HG03565 (cell line): ENCODE measurements around the gene H6PD.

ENCODE experiments used
- ATAC-seq: cut with Tn5 transposase; IDR thresholded peaks from one replicate; pipeline ENCODE4 v1.9.1; 2021; ENCODE audit warnings: mild to moderate bottlenecking, moderate library complexity; ENCODE audit not compliant: unreplicated experiment

The H6PD gene

GRCh38 chr1:9253004-9253403, 18.4 kb downstream of the H6PD start:
- no peak for ATAC-seq

- no peak for ATAC-seq
Measured at GRCh38 chr1:9253453-9254105, 19.0 kb downstream of the H6PD start.

DNA sequence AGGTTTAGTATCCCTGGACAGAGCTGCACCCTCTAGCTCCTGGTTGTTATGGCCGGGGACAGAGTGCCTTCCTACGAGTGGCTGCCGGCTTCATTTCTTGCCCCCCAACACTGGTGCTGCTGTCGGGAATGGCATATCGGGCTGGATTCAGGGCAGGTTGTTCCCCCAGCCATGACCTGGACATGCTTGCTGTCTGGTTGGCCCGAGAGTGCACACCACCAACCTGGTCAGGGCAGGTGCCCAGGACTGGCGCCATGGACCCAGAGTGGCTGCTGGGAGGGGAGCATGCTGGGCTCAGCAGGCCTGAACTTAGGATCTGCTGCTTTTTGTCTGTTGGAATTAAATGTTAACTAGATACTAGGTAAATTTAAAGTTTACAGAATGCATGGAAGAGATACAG, 21.8 kb downstream of the H6PD start:
- ATAC-seq: no peak

DNA sequence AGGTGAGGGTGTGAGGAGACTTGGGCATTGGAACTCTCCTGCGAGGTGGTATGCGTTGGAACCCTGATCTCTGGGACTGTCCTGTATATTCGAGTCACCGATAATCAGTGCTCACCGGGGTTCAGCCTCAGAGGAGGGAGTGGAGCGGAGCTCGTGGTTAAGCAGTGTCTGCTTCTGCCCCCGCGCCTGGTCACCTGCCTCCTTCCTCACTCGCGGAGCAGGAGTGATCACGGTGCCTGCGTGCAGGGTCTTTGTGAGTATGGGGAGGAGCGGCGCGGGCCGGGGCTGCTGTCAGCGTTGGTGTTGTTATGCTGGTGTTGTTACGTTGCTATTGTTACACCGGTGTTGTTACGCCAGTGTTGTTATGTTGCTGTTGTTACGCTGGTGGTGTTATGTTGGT, 23.3 kb downstream of the H6PD start:
- no peak for ATAC-seq

DNA sequence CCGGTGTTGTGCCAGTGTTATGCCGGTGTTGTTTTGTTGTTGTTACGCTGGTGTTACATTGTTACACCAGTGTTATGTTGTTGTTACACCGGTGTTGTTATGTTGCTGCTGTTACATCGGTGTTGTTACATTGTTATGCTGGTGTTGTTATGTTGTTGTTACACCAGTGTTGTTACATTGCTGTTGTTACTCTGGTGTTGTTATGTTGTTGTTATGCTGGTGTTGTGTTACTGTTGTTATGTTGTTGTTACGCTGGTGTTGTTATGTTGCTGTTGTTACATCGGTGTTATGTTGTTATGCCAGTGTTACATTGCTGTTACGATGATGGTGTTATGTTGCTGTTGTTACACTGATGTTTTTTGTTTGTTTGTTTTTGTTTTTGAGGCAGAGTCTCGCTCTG, 24.1 kb downstream of the H6PD start:
- ATAC-seq: no peak

- ATAC-seq: no peak
Measured at GRCh38 chr1:9260059-9260766, 25.6 kb downstream of the H6PD start.

DNA sequence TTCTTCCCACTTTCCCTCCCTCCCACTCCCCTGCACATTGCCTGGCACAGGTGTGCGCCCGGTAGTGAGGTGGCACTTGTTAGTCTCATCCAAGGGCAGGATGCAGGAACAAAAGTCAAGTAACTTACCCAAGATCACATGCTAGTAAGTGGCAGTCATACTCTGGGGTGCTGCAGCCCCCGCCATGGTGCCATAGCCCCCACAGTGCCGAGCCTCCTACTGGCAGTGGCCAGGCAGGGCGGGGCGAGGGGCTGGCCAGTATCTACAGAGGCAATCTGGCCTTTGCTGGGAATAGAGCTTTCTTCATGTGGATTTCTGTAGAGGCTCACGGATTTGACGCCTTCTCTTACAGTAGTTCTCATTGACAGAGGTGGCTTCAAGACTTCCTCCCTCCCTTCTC, 26.9 kb downstream of the H6PD start:
- no peak for ATAC-seq

DNA sequence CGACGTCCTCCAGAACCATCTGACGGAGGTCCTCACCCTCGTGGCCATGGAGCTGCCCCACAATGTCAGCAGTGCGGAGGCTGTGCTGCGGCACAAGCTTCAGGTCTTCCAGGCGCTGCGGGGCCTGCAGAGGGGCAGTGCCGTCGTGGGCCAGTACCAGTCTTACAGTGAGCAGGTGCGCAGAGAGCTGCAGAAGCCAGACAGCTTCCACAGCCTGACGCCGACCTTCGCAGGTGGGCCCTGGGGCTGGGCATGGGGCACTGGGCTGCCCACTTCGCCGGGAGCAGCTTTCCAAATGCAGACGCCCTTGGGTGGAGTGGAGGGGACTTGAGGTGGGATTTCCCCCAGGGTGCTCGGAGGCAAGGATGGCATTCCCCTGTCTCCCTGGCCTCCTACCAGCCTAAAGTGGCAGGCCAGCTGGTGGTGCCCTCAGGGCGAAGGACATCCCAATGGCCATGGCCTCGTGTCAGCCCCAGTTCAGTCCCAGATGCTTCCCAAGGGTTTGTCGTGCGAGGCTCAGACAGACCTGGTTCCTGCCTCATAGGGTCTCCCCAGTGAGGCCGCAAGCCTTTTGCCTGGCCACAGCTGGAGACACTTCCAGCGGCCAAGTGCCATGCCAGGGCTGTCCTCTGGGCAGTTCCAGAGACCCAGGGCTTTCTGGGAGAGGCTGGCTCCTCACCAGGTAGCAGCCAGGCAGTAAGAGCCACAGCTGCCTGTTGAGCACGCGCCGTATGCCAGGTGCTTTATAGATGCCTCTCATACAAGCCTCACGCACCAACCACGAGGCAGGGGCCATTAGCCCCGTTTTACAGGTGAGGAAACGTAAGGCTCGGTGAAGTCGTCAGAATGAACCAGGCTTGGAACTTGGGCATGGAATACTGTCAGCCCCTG, 27.8 kb downstream of the H6PD start:
- ATAC-seq: no peak

- no peak for ATAC-seq
Measured at GRCh38 chr1:9263276-9263855, 28.8 kb downstream of the H6PD start.

- no peak for ATAC-seq
Measured at GRCh38 chr1:9263984-9264872, 29.7 kb downstream of the H6PD start.

- no peak for ATAC-seq
Measured at GRCh38 chr1:9265037-9265436, 30.5 kb downstream of the H6PD start.

DNA sequence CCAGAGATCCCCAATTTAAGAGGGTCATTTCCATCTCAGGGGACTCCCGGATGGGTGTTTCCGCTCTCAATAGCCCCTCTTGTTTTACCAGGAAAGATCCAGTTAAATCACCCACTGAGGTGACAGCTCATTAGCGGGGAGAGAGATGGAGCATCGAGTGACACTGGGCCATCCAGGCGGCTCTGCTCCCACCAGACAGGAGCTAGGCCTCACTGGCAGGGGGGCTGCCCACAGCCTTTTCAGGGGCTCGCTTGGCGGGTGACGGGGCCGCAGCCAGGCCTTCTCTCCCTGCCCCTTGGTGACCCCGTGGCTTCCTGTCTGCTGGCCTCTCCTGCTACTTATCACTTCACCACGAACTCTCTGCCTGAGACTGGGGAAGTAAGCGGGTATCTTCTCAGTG, 31.4 kb downstream of the H6PD start:
- no peak for ATAC-seq

DNA sequence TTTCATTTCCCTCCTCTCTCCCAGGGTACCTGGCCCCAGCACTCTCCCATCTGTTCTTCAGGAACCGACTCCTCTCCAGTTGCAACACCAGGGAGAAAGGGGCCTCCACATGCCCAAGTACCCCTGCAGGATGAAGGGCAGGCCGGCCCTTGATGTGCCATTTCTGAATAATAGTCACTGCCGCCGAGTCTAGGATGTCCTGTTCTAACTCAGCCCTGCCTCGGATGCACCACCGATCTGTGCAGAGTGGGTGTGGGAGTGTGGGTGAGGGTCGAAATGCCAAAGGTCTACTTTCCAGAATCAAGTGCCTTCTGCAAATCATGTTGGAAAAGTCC, 32.7 kb downstream of the H6PD start:
- ATAC-seq: no peak

GRCh38 chr1:9267827-9268581, 33.4 kb downstream of the H6PD start:
- ATAC-seq: no peak

- ATAC-seq: no peak
Measured at GRCh38 chr1:9269078-9269501, 34.5 kb downstream of the H6PD start.

DNA sequence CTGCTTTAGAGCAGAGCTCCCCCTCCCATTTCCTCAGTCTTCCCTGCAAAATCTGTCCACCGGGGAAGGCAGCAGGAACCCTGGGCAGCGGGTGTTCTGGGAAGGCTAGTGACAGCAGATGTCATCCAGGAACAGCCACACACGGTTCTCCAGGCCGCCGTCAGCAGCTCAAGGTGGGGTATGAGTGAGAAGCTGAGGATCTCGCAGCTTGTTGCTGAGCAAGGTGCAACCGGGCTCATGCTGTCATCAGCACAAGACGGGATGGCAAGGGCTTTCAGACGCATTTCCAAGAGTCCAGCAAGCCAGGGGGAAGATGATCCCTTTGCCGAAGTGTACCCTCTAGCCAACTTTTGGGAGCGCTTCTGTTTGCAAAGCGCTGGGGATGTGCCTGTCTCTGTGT, 35.1 kb downstream of the H6PD start:
- no peak for ATAC-seq

- no peak for ATAC-seq
Measured at GRCh38 chr1:9270290-9270883, 35.8 kb downstream of the H6PD start.

GRCh38 chr1:9271283-9271682, 36.7 kb downstream of the H6PD start:
- ATAC-seq: no peak

DNA sequence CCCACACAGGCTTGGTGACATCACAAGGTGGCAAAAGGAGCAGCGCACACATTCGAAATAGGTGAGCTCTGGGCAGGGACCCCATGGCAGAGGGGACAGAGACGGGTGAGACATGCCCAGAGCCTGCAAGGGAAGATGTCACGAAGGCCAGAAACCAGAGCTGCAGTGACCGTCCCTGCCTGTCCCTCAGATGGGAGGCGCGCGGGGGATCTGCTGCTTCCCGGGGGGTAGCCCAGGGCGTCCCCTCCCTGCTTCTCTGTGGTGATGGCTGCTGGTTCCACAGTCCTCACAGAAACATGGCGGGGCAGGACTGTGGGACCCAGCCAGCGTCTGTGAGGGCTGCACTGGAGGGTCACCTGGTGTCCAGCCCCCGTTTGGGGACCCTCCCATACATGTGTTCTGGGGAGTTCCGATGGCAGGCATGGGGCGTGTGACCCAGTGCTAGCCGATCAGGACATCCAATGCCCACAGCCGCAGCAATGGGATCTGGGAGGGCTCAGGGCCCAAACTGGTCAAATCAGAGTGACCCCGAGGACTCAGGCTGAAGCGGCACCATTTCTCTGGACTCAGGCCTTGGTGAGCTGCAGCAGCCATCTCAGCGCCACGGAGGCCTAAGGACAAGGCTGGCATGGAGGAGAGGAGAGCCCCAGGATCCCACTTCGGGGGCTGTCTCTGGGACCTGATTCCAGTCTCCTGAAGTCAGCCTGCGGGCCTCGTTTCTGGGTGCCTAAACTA, 37.5 kb downstream of the H6PD start:
- no peak for ATAC-seq
